ENCODE data around the gene YIPF1. TPM values are rescaled to one million over a fixed set of nuclear protein-coding genes. Genes with fewer than 3 reads are reported as not detected.

YIPF1 gene
- total RNA-seq, 2 experiments from 2014 or later, result 17.3 to 19.1 TPM

- Mint-ChIP-seq H3K27me3 (no peaks in the 10 kb centered on the region), H3K36me3 (peaks cover 29% of the 10 kb centered on the region), H3K27ac (no peak overlapping the region), H3K9me3 (no peaks in the 10 kb centered on the region), H3K4me3 (no peak overlapping the region), H3K4me1 (ENCODE audit: low read depth) (no peaks in the 10 kb centered on the region)
- intact Hi-C loops (cut with micrococcal nuclease), result loop anchor here (10.0 kb wide), 1 partner anchor 215 kb away; no protein-coding TSS in a partner anchor
- DNase-seq, result no peak
- CTCF ChIA-PET, result interaction anchor here (1.2 to 4.4 kb wide), 5 partner anchors 9 to 92 kb away, joined by 3 to 28 read pairs (median 16); no protein-coding TSS in a partner anchor
- POLR2A ChIA-PET, result no interaction called here
These were observed 20.0 kb downstream of the YIPF1 start for GRCh38 chr1:53869454-53870117.

DNA sequence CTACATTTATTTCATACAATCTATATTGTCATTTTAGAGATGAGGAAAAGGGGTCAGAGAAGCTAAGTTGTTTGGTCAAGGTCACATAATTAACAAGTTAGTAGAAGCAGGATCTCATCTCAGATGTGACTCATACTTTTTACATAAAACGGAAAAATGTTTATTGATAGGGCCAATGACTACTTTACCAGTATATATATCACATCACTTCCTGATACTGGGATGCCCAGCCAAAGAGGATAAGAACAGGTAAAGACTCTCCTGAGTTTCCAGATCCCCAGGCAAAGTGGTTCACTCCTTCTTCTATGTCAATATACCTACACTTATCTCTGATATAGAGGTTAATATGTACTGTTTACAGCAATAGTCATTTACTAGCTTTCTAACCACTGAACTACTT is 21.0 kb downstream of the YIPF1 start:
- Mint-ChIP-seq H3K4me3 (no peak overlapping the region), H3K36me3 (peaks cover 29% of the 10 kb centered on the region), H3K27me3 (no peaks in the 10 kb centered on the region), H3K9me3 (no peaks in the 10 kb centered on the region), H3K27ac (peak overlapping the region; percentile 13), H3K4me1 (ENCODE audit: low read depth) (no peaks in the 10 kb centered on the region)
- intact Hi-C loops (cut with micrococcal nuclease), result loop anchor here (10.0 kb wide), 1 partner anchor 216 kb away; no protein-coding TSS in a partner anchor
- no peak for DNase-seq
- CTCF ChIA-PET, result interaction anchor here (0.7 to 4.4 kb wide), 5 partner anchors 8 to 212 kb away, joined by 3 to 28 read pairs (median 4); no protein-coding TSS in a partner anchor
- POLR2A ChIA-PET, result no interaction called here

DNA sequence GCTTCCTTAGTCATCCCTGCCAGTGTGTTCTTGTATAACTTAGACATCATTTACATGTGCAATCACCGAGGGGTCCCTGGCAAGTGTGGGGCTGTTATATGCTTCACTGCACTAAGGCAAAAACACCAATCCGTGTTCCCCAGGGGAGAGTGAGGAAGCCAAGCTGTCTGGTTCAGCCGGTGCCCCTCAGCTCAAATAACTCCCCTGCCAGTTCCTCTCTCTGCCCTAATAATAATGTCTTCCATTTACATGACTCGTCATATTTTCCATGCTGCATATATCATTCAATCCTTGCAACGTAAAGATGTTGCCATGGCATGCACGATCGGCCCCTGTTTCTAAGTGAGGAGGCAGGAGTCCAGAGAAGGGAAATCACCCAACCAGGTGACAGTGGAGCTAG is 27.1 kb downstream of the YIPF1 start:
- H3K27ac Mint-ChIP-seq, result no peak overlapping the region
- H3K36me3 Mint-ChIP-seq, result peaks cover 13% of the 10 kb centered on the region
- no peak for DNase-seq
- intact Hi-C loops (cut with micrococcal nuclease), result loop anchor here (10.0 kb wide), 1 partner anchor 222 kb away; no protein-coding TSS in a partner anchor
- ChIA-PET CTCF (interaction anchor here (0.6 to 9.2 kb wide), 6 partner anchors 12 to 170 kb away, joined by 3 to 211 read pairs (median 16); partner anchors contain the start of gene IFT25), POLR2A (interaction anchor here (0.9 kb wide), 1 partner anchor 85 kb away, joined by 3 read pairs; no protein-coding TSS in a partner anchor)
- no peak overlapping the region for H3K4me3 Mint-ChIP-seq
- H3K27me3 Mint-ChIP-seq, result no peaks in the 10 kb centered on the region
- no peaks in the 10 kb centered on the region for H3K9me3 Mint-ChIP-seq
- peaks cover 12% of the 10 kb centered on the region for H3K4me1 Mint-ChIP-seq (ENCODE audit: low read depth)

- H3K9me3 Mint-ChIP-seq, result no peaks in the 10 kb centered on the region
- intact Hi-C loops (cut with micrococcal nuclease), result loop anchor here (1.0 to 10.0 kb wide), 3 partner anchors 87 to 224 kb away; no protein-coding TSS in a partner anchor
- H3K4me1 Mint-ChIP-seq (ENCODE audit: low read depth), result peaks cover 12% of the 10 kb centered on the region
- ChIA-PET CTCF (interaction anchor here (0.5 to 9.2 kb wide), 45 partner anchors 9 to 628 kb away, joined by 3 to 211 read pairs (median 4); partner anchors contain the start of genes IFT25, LDLRAD1, LRRC42 and TMEM59), POLR2A (interaction anchor here (1.1 to 1.8 kb wide), 4 partner anchors 29 to 191 kb away, joined by 3 to 9 read pairs (median 5); partner anchors contain the start of genes IFT25 and LRRC42)
- no peak overlapping the region for H3K4me3 Mint-ChIP-seq
- peaks cover 9% of the 10 kb centered on the region for H3K36me3 Mint-ChIP-seq
- peak; percentile 57 for DNase-seq
- H3K27ac Mint-ChIP-seq, result no peak overlapping the region
- H3K27me3 Mint-ChIP-seq, result no peaks in the 10 kb centered on the region
These were observed 28.6 kb downstream of the YIPF1 start for GRCh38 chr1:53860967-53861411.

DNA sequence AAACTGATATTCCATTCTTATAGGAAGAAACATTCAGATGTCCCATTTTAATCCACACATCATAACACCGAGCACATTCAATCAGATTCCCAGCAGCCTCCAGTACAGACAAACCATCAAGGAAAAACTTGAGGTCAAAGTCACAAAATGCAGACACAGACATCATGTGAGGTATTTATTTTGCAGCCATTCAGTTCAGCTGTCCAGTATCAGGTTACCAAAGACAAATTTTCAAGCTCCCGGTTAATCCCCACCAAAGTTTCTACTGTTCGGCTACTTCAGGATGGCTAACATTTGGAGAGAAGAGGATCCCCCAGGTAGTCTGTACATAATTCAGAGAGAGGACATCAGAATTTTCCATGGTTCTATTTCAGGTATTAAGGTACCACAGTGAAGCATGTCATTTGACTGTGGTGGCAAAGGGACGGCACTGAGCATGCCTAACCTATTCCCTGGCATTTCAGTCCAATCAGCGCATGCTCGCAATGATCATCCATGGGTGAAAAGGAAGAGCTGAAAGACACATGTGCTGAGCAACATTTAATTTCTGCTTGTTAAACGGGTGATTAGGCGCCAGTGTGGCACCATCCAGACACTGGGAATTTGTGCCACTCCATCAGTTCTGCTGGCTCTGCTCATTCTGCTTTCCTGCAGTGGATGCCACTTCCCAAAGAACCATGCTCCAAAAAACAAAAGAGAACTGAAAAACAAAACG is 37.9 kb downstream of the YIPF1 start:
- H3K36me3 Mint-ChIP-seq, result peaks cover 17% of the 10 kb centered on the region
- H3K9me3 Mint-ChIP-seq, result no peaks in the 10 kb centered on the region
- no peaks in the 10 kb centered on the region for H3K27me3 Mint-ChIP-seq
- ChIA-PET POLR2A (no interaction called here), CTCF (no interaction called here)
- no peak overlapping the region for H3K27ac Mint-ChIP-seq
- no peak for DNase-seq
- intact Hi-C loops (cut with micrococcal nuclease), result no loop called here
- H3K4me1 Mint-ChIP-seq (ENCODE audit: low read depth), result no peaks in the 10 kb centered on the region
- no peak overlapping the region for H3K4me3 Mint-ChIP-seq

GRCh38 chr1:53850082-53850673 is 39.4 kb downstream of the YIPF1 start:
- ChIA-PET CTCF (interaction anchor here (0.6 to 4.4 kb wide), 3 partner anchors 10 to 110 kb away, joined by 3 to 24 read pairs (median 6); no protein-coding TSS in a partner anchor), POLR2A (interaction anchor here (0.6 kb wide), 1 partner anchor 172 kb away, joined by 3 read pairs; no protein-coding TSS in a partner anchor)
- Mint-ChIP-seq H3K27me3 (no peaks in the 10 kb centered on the region), H3K4me3 (no peak overlapping the region), H3K4me1 (ENCODE audit: low read depth) (no peaks in the 10 kb centered on the region), H3K9me3 (no peaks in the 10 kb centered on the region), H3K36me3 (peaks cover 15% of the 10 kb centered on the region), H3K27ac (no peak overlapping the region)
- DNase-seq, result no peak
- intact Hi-C loops (cut with micrococcal nuclease), result no loop called here

DNA sequence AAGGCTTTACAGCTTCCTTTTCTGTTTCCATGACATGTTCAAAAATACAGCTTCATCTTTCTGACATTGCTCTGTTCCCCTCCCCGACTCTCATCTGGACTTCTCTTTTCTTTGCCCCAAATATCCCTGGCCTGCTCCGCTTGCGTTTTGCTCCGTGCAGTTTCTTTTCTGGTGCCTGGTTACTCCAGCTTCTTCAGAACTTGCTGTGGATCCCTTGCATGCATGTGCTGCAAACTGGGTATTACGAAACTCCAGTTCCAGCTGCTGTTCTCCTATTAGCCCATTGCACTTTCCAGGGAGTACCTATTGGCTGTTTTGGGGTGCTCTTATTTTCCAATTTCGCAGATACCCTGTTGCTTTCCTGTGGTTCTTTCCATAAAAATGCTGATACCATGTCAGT is 41.6 kb downstream of the YIPF1 start:
- Mint-ChIP-seq H3K36me3 (peaks cover 11% of the 10 kb centered on the region), H3K4me3 (no peak overlapping the region), H3K9me3 (no peaks in the 10 kb centered on the region), H3K27ac (no peak overlapping the region), H3K27me3 (no peaks in the 10 kb centered on the region), H3K4me1 (ENCODE audit: low read depth) (no peaks in the 10 kb centered on the region)
- DNase-seq, result no peak
- ChIA-PET POLR2A (no interaction called here), CTCF (interaction anchor here (1.1 to 4.4 kb wide), 2 partner anchors 12 to 111 kb away, joined by 5 to 24 read pairs; no protein-coding TSS in a partner anchor)
- intact Hi-C loops (cut with micrococcal nuclease), result no loop called here

DNA sequence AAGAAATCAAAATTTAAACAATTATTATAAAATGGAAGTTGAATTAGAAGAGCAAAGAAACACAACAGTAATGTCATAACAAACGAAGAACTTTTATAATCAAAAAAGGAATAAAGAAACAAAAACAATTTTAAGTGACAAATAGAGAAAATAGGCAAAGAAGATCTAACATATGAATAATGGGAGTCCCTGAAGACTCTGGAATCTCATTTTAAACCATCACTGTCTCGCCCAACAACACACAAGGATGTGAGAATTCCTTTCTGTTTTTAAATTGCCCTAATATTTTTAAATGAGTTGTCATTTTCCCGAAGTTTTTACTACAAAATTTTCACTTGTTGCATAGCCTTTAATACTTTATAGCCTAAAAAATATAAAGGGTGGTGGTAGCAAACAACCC is 47.2 kb downstream of the YIPF1 start:
- intact Hi-C loops (cut with micrococcal nuclease), result no loop called here
- H3K27me3 Mint-ChIP-seq, result peaks cover 2% of the 10 kb centered on the region
- peaks cover 8% of the 10 kb centered on the region for H3K9me3 Mint-ChIP-seq
- peaks cover 2% of the 10 kb centered on the region for H3K36me3 Mint-ChIP-seq
- H3K4me1 Mint-ChIP-seq (ENCODE audit: low read depth), result peaks cover 5% of the 10 kb centered on the region
- H3K4me3 Mint-ChIP-seq, result no peak overlapping the region
- H3K27ac Mint-ChIP-seq, result no peak overlapping the region
- ChIA-PET CTCF (no interaction called here), POLR2A (no interaction called here)
- no peak for DNase-seq

DNA sequence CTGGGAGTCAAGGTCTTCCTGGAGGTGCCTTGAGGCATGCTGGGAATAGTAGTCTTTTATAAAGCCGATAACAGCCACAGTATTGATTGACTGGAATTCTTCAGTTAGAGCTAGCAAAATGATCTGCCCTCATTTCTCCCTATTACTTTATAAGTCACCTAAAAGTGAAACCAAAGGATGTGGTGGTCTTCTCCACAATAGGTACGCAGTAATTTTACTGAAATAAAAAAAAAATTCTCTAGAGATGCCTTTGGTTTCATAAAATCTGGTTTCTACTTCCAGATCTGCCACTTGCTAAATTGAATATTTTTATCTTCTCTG is 51.0 kb downstream of the YIPF1 start:
- peak overlapping the region; percentile 96 for H3K27ac Mint-ChIP-seq
- no peak for DNase-seq
- CTCF ChIA-PET, result interaction anchor here (0.7 kb wide), 1 partner anchor 167 kb away, joined by 3 read pairs; no protein-coding TSS in a partner anchor
- intact Hi-C loops (cut with micrococcal nuclease), result loop anchor here (1.0 to 5.0 kb wide), 5 partner anchors 51 to 642 kb away; partner anchors contain the start of genes CPT2, LRRC42, TCEANC2 and TMEM59
- peak overlapping the region; percentile 90 for H3K4me3 Mint-ChIP-seq
- H3K27me3 Mint-ChIP-seq, result peaks cover 2% of the 10 kb centered on the region
- H3K9me3 Mint-ChIP-seq, result peaks cover 8% of the 10 kb centered on the region
- H3K4me1 Mint-ChIP-seq (ENCODE audit: low read depth), result peaks cover 21% of the 10 kb centered on the region
- POLR2A ChIA-PET, result interaction anchor here (1.8 kb wide), 1 partner anchor 214 kb away, joined by 8 read pairs; the partner anchor contains the start of genes TCEANC2 and TMEM59
- H3K36me3 Mint-ChIP-seq, result peaks cover 6% of the 10 kb centered on the region

DNA sequence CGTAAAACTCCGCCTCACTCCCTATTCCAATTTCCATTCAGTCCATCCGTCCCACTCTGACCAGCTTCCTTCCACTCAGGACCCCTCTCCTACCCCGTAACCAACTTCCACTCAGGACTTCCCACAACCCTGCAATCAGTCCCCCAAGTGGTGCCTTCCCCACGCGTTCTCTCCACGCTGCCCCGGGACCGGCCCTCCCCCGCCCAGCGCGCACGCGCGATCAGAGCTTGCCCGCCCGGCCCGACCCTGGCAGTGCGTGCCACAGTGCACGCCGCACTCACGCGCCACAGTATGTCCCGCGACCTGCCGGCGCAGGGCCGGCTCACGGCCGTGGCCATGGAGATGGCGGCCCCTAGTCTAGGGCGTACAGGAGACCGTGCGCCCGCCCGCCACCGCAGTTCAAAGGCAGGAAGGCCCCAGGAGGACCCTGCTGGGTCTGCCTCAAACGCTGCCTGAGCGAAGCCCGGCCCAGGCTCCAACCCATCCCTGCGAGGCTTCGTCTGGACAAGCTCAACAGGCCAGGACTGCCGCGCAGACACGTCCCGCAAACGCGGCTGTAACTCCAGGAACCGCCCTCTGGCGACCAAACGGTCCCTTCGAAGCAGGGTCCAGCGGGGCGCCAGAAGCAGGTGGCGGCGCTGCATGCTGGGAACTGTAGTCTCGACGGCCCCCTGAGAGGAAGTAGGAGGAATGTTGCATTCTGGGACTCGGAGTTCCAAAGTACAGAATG is 51.5 kb downstream of the YIPF1 start, which contains the start of gene NDC1:
Gene NDC1 (minus strand): TSS at position 373 of the 730 bp plus-strand sequence. CDS start 35 bp downstream, at position 338.
- H3K36me3 Mint-ChIP-seq, result peaks cover 9% of the 10 kb centered on the region
- peaks cover 23% of the 10 kb centered on the region for H3K4me1 Mint-ChIP-seq (ENCODE audit: low read depth)
- ChIA-PET CTCF (interaction anchor here (0.7 to 1.2 kb wide), 5 partner anchors 110 to 651 kb away, joined by 3 read pairs; no protein-coding TSS in a partner anchor), POLR2A (interaction anchor here (1.6 to 1.8 kb wide), 2 partner anchors 108 to 215 kb away, joined by 6 to 8 read pairs; partner anchors contain the start of genes IFT25, LRRC42, TCEANC2 and TMEM59)
- peaks cover 8% of the 10 kb centered on the region for H3K9me3 Mint-ChIP-seq
- peak within 1 kb of the TSS; percentile 90 for H3K4me3 Mint-ChIP-seq
- intact Hi-C loops (cut with micrococcal nuclease), result loop anchor here (1.0 to 5.0 kb wide), 5 partner anchors 51 to 641 kb away; partner anchors contain the start of genes CPT2, LRRC42, TCEANC2 and TMEM59
- peaks cover 2% of the 10 kb centered on the region for H3K27me3 Mint-ChIP-seq
- H3K27ac Mint-ChIP-seq, result peak within 1 kb of the TSS; percentile 96
- peak; percentile 91 for DNase-seq

DNA sequence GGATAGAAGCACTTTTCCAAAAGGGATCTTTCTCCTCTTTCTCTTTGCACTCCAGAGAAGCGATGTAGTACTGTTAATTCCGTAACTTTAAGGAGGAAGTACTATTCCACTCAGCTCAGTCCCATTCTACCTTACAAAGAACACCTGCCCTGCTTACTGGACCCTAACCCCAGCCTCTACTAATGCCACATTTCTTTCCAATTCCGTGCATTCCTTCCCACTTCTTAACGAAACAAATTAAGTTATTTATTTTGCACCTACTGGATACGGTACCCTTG is 52.0 kb downstream of the YIPF1 start:
- Mint-ChIP-seq H3K4me1 (ENCODE audit: low read depth) (peaks cover 23% of the 10 kb centered on the region), H3K27me3 (peaks cover 2% of the 10 kb centered on the region), H3K36me3 (peaks cover 9% of the 10 kb centered on the region), H3K9me3 (peaks cover 6% of the 10 kb centered on the region), H3K4me3 (peak overlapping the region; percentile 90), H3K27ac (peak overlapping the region; percentile 96)
- ChIA-PET POLR2A (interaction anchor here (1.6 to 1.8 kb wide), 2 partner anchors 108 to 215 kb away, joined by 6 to 8 read pairs; partner anchors contain the start of genes IFT25, LRRC42, TCEANC2 and TMEM59), CTCF (interaction anchor here (0.7 to 1.2 kb wide), 3 partner anchors 110 to 239 kb away, joined by 3 read pairs; no protein-coding TSS in a partner anchor)
- DNase-seq, result no peak
- intact Hi-C loops (cut with micrococcal nuclease), result loop anchor here (5.0 kb wide), 1 partner anchor 55 kb away; no protein-coding TSS in a partner anchor

Data from activated CD4-positive, alpha-beta memory T cell treated with anti-CD3 and anti-CD28 coated beads for 36 hours (primary cell).